ENCODE results near the gene URI1. TPM values are rescaled to one million over a fixed set of nuclear protein-coding genes. Genes with fewer than 3 reads are reported as not detected.
"Not testable (repeated sequence)": the region's sequence is repeated elsewhere in the genome, so short reads cannot be mapped to it uniquely, and the experiment has no call there.

URI1 gene
- total RNA-seq, 4 donors from 2014 or later, result 84.8 to 91.2 (median 86.3) TPM

DNA sequence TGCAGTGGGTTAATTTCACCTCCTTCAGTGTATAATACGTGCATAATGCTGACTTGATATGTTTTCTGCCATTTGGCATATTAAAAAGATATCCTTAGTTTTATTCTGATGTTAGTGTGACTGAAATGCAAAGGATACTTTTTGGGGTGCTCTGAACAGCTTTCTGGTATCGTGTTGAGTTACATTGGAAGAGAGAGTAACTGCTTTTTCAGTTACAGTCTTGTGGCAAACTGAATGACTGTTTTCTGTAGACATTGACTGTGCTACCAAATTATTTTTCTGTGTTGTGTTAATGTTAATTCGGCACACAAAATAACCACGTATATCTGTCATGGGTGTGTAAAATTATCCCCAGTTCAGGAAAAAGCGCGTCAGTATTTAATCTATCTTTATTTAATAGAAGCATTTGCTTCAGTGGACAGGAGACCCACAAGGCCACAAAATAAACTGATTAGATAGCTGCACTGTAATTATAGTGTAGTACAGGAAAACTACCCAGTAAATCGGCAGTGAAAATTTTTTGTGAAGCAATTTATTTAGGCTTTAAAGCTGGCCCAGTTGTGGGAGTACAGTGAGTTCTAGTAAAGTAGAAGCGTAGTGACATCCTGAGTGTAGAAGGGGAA, 2.5 kb downstream of the URI1 start:
- no peak for TF ChIP-seq POLR2A (IDR thresholded peaks at IDR 0.05)
- TF ChIP-seq, protein P1, sequence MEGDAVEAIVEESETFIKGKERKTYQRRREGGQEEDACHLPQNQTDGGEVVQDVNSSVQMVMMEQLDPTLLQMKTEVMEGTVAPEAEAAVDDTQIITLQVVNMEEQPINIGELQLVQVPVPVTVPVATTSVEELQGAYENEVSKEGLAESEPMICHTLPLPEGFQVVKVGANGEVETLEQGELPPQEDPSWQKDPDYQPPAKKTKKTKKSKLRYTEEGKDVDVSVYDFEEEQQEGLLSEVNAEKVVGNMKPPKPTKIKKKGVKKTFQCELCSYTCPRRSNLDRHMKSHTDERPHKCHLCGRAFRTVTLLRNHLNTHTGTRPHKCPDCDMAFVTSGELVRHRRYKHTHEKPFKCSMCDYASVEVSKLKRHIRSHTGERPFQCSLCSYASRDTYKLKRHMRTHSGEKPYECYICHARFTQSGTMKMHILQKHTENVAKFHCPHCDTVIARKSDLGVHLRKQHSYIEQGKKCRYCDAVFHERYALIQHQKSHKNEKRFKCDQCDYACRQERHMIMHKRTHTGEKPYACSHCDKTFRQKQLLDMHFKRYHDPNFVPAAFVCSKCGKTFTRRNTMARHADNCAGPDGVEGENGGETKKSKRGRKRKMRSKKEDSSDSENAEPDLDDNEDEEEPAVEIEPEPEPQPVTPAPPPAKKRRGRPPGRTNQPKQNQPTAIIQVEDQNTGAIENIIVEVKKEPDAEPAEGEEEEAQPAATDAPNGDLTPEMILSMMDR (IDR thresholded peaks at IDR 0.05), result no peak
- DNase-seq, result no peak
- H3K9me3 ChIP-seq, result no peaks in the 10 kb centered on the region
- H3K27ac ChIP-seq, result no peak overlapping the region
- intact Hi-C loops (cut with DNase I), result no loop called here
- H3K27me3 ChIP-seq, result no peaks in the 10 kb centered on the region
- H3K4me1 ChIP-seq, result peaks cover 14 to 19% of the 10 kb centered on the region in 2 donors
- 71 to 74% methylated on average over 8 of the region's 8 CpGs for WGBS, 2 donors
- H3K36me3 ChIP-seq, result no peaks in the 10 kb centered on the region
- no peak overlapping the region for H3K4me3 ChIP-seq (replicated peaks in 1 of 3)

DNA sequence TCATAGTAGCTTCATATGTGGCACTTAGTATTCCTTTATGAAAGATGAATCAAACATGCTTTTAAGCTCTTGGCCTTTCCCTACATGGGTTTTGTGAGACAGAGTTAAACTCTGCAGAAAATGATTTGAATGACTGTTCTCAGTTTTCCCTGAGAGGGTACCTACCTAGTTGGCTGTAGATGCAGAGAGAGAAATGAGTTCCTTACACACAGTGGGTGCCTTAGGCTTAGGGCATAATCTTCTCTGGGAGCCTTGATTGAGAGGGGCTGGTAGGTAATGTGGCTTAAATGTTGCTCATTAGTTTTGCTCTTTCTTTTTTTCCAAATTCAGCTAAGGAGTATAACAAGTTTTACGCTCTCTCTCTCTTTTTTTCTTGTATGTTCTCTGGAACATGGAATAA, 3.0 kb downstream of the URI1 start:
- Histone ChIP-seq H3K36me3 (no peaks in the 10 kb centered on the region), H3K27ac (no peak overlapping the region), H3K4me1 (peaks cover 14 to 19% of the 10 kb centered on the region in 2 donors), H3K4me3 (replicated peaks in 1 of 3) (no peak overlapping the region), H3K9me3 (no peaks in the 10 kb centered on the region), H3K27me3 (no peaks in the 10 kb centered on the region)
- WGBS, 2 donors, result 83 to 90% methylated on average over 1 of the region's 1 CpG
- no peak for DNase-seq
- intact Hi-C loops (cut with DNase I), result no loop called here
- TF ChIP-seq, protein P1 (IDR thresholded peaks at IDR 0.05), result no peak
- TF ChIP-seq POLR2A (IDR thresholded peaks at IDR 0.05), result no peak

GRCh38 chr19:29945433-29945832, 3.4 kb downstream of the URI1 start:
- no peaks in the 10 kb centered on the region for H3K27me3 ChIP-seq
- no peaks in the 10 kb centered on the region for H3K36me3 ChIP-seq
- WGBS, 2 donors, result 72% methylated on average over 4 of the region's 4 CpGs
- H3K27ac ChIP-seq, result peak overlapping the region in 1 of 3 donors; percentile 13
- intact Hi-C loops (cut with DNase I), result no loop called here
- DNase-seq, result no peak
- no peaks in the 10 kb centered on the region for H3K9me3 ChIP-seq
- no peak overlapping the region for H3K4me3 ChIP-seq (replicated peaks in 1 of 3)
- H3K4me1 ChIP-seq, result peaks cover 14 to 19% of the 10 kb centered on the region in 2 donors
- TF ChIP-seq POLR2A (IDR thresholded peaks at IDR 0.05), result no peak
- TF ChIP-seq, protein P1 (IDR thresholded peaks at IDR 0.05), result no peak

DNA sequence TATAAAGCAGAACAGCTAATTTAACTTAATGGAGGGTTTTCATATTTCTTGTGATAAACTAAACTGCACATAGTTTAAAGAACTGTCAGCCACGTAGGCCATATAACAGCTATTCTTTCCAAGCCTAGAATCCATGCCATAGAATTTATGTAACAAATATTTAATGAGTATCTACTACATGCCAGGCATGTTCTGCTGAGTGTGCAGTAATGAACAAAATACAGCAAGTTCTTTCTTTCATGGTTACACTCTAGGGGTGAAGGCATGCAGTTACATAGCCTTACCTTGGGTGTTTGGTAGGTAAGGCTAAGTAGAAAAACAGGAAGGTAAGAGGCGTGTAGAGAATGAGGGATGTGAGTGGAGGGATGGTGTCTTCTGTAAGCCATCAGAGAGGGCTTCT, 4.6 kb downstream of the URI1 start:
- Histone ChIP-seq H3K9me3 (no peaks in the 10 kb centered on the region), H3K27ac (no peak overlapping the region), H3K4me1 (peaks cover 14 to 24% of the 10 kb centered on the region in 2 donors), H3K4me3 (replicated peaks in 1 of 3) (no peak overlapping the region), H3K36me3 (no peaks in the 10 kb centered on the region), H3K27me3 (no peaks in the 10 kb centered on the region)
- intact Hi-C loops (cut with DNase I), result no loop called here
- TF ChIP-seq, protein P1 (IDR thresholded peaks at IDR 0.05), result no peak
- no peak for TF ChIP-seq POLR2A (IDR thresholded peaks at IDR 0.05)
- 91% methylated on average over 2 of the region's 2 CpGs for WGBS, 2 donors
- DNase-seq, result no peak

DNA sequence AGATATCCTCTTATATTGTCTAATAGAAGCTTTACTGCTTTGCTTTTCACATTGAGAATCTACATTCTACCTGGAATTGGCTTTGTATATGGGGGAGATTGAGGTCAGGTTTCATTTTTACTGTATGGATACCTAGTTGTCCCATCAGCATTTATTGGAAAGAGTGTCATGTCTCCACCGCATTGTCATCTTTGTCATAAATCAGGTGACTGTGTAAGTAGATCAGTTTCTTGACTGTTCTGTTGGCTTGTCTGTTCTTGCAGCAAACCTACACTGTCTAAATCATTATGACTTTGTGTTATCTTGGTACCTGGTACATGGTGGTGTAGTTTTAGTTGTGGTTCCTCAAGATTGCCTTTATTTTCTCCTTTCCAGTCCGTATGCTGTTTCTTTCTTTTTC, 5.8 kb downstream of the URI1 start:
- 84 to 91% methylated on average over 2 of the region's 2 CpGs for WGBS, 2 donors

DNA sequence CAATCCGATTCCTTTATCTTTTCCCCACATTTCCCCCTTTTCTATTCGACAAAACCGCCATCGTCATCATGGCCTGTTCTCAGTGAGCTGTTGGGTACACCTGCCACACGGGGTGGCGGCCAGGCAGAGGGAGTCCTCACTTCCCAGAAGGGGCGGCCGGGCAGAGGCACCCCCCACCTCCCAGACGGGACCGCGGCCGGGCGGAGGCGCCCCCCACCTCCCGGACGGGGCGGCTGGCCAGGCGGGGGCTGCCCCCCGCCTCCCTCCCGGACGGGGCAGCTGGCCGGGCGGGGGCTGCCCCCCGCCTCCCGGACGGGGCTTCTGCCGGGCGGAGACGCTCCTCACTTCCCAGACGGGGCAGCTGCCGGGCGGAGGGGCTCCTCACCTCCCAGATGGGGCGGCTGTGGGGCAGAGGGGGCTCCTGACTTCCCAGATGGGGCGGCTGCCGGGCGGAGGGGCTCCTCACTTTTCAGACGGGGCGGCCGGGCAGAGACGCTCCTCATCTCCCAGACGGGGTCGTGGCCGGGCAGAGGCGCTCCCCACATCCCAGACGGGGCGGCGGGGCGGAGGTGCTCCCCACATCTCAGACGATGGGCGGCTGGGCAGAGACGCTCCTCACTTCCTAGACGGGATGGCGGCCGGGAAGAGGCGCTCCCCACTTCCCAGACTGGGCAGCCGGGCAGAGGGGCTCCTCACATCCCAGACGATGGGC, 6.9 kb downstream of the URI1 start:
- intact Hi-C loops (cut with DNase I); DNase-seq; H3K9me3 ChIP-seq; H3K27me3 ChIP-seq; H3K27ac ChIP-seq; H3K36me3 ChIP-seq; H3K4me3 ChIP-seq (replicated peaks in 1 of 3): not testable (repeated sequence)
- 94 to 99% methylated on average over 22 to 26 of the region's 57 CpGs for WGBS, 2 donors
- H3K4me1 ChIP-seq, result peaks cover 6 to 24% of the 10 kb centered on the region in 2 donors

More for the DNA sequence above, 5.8 kb downstream of the URI1 start:
- Histone ChIP-seq H3K36me3 (no peaks in the 10 kb centered on the region), H3K4me1 (peaks cover 14 to 25% of the 10 kb centered on the region in 2 donors), H3K4me3 (replicated peaks in 1 of 3) (no peak overlapping the region), H3K27ac (no peak overlapping the region), H3K27me3 (no peaks in the 10 kb centered on the region), H3K9me3 (no peaks in the 10 kb centered on the region)
- no peak for DNase-seq
- no peak for TF ChIP-seq POLR2A (IDR thresholded peaks at IDR 0.05)
- TF ChIP-seq, protein P1 (IDR thresholded peaks at IDR 0.05), result no peak
- intact Hi-C loops (cut with DNase I), result no loop called here

Measured in thyroid gland (tissue), 4 donors.